H1 (cell line): ENCODE results near the gene STRA8. TPM values are rescaled to one million over a fixed set of nuclear protein-coding genes. Genes with fewer than 3 reads are reported as not detected.

Source experiments
- CTCF ChIA-PET: fragments of 300-600 bp; sonication (Branson Sonifier 250); formaldehyde crosslinking; loops from one replicate; lab custom pipeline; 2021; ENCODE audit not compliant: partially characterized antibody; lab: Charles Lee
- POLR2A ChIA-PET: fragments of 300-600 bp; sonication (Branson Sonifier 250); formaldehyde crosslinking; loops from one replicate; lab custom pipeline; 2021; ENCODE audit warnings: inconsistent platforms; ENCODE audit not compliant: partially characterized antibody; lab: Charles Lee
- DNase-seq, 2 experiments: peaks; one replicate each; pipeline versions ENCODE4 v3.0.0 to v3.0.0-alpha.2; 2010 to 2022; ENCODE audit warnings: low spot score in 2 of 2, low read depth in 1 of 2, mixed read lengths in 1 of 2
- FAIRE-seq: peaks from 2 replicates; lab custom pipeline; 2011; peaks lifted over from hg19 to GRCh38; lab: Jason Lieb, UNC
- H2AFZ ChIP-seq: 2 replicates; pipeline ENCODE4 v1.8.1; 2012; ENCODE audit warnings: low read length, inconsistent platforms
- H2AK5ac ChIP-seq: 2 replicates; pipeline ENCODE4 v1.6.1; 2013; ENCODE audit warnings: low read depth, low read length
- H2BK120ac ChIP-seq: replicated peaks from 2 replicates; pipeline ENCODE3; 2013; ENCODE audit warnings: low read depth, low read length, inconsistent platforms
- H2BK12ac ChIP-seq: 2 replicates; pipeline ENCODE4 v1.6.1; 2013; ENCODE audit warnings: low read depth, low read length
- H2BK15ac ChIP-seq: 2 replicates; pipeline ENCODE4 v1.6.1; 2013; ENCODE audit warnings: low read length
- H2BK20ac ChIP-seq: 2 replicates; pipeline ENCODE4 v1.6.1; 2013; ENCODE audit warnings: low read length
- H2BK5ac ChIP-seq: 2 replicates; pipeline ENCODE4 v1.6.1; 2013; ENCODE audit warnings: low read depth, low read length
- H3K14ac ChIP-seq: 2 replicates; pipeline ENCODE4 v1.6.1; 2013; ENCODE audit warnings: inconsistent platforms; ENCODE audit not compliant: insufficient read length
- H3K18ac ChIP-seq: 2 replicates; pipeline ENCODE4 v1.6.1; 2013; ENCODE audit warnings: low read length; ENCODE audit errors: extremely low read depth
- H3K23ac ChIP-seq: 2 replicates; pipeline ENCODE4 v1.6.1; 2013; ENCODE audit warnings: inconsistent platforms; ENCODE audit not compliant: insufficient read length
- H3K23me2 ChIP-seq: 2 replicates; pipeline ENCODE4 v1.6.1; 2013; ENCODE audit warnings: low read depth, low read length
- H3K27ac ChIP-seq: 2 replicates; pipeline ENCODE4 v1.6.1; 2011; ENCODE audit warnings: low read depth, low read length, inconsistent platforms
- H3K27me3 ChIP-seq, 4 experiments: replicated peaks in 1 of 4; 1 replicate in 1 of 4; 2 replicates in 3 of 4; pipeline versions ENCODE4 v1.6.1 to v1.8.1; 2011 to 2013; ENCODE audit warnings: low read length in 3 of 4, mild to moderate bottlenecking in 3 of 4, inconsistent platforms in 2 of 4, mixed read lengths in 2 of 4, moderate library complexity in 1 of 4; ENCODE audit not compliant: control insufficient read depth in 3 of 4, insufficient read depth in 3 of 4; ENCODE audit errors: extremely low read depth in 1 of 4
- H3K36me3 ChIP-seq, 4 experiments: 2 replicates each; pipeline versions ENCODE4 v1.6.1 to v1.8.1; 2011 to 2013; ENCODE audit warnings: mild to moderate bottlenecking in 4 of 4, low read length in 3 of 4, moderate library complexity in 2 of 4, control low read depth in 1 of 4, inconsistent platforms in 1 of 4; ENCODE audit not compliant: insufficient read depth in 4 of 4, control insufficient read depth in 2 of 4
- H3K4ac ChIP-seq: replicated peaks from 2 replicates; pipeline ENCODE3; 2013; ENCODE audit warnings: low read length, low read depth, mixed read lengths, inconsistent platforms; ENCODE audit not compliant: insufficient read length
- H3K4me1 ChIP-seq, 4 experiments: replicated peaks in 1 of 4; 1 replicate in 1 of 4; 2 replicates in 3 of 4; pipeline versions ENCODE4 v1.6.1 to v1.8.1; 2011 to 2013; ENCODE audit warnings: low read length in 3 of 4, inconsistent platforms in 2 of 4, mixed read lengths in 1 of 4; ENCODE audit not compliant: insufficient read depth in 4 of 4, control insufficient read depth in 3 of 4
- H3K4me2 ChIP-seq, 2 experiments: 2 replicates each; pipeline versions ENCODE4 v1.6.1 to v1.8.1; 2011 to 2013; ENCODE audit warnings: low read depth in 2 of 2, low read length in 2 of 2, control low read depth in 1 of 2, inconsistent platforms in 1 of 2, mild to moderate bottlenecking in 1 of 2; ENCODE audit not compliant: insufficient read depth in 1 of 2
- H3K4me3 ChIP-seq, 4 experiments: fragments of 200-600, 300-600 bp in 1 of 4; sonication (generic), shearing (Covaris generic), sonication (Bioruptor Twin) in 1 of 4; 2 replicates each; pipeline versions ENCODE4 v1.5.1 to v1.8.1; 2011 to 2016; ENCODE audit warnings: low read length in 4 of 4, low read depth in 3 of 4, control low read depth in 2 of 4, inconsistent platforms in 2 of 4, mild to moderate bottlenecking in 2 of 4, mixed read lengths in 1 of 4, moderate library complexity in 1 of 4; ENCODE audit not compliant: insufficient read depth in 2 of 4; ENCODE audit errors: extremely low read depth in 1 of 4
- H3K56ac ChIP-seq: replicated peaks from 2 replicates; pipeline ENCODE3; 2013; ENCODE audit warnings: low read depth, mild to moderate bottlenecking, mixed read lengths, low read length, inconsistent platforms; ENCODE audit not compliant: insufficient read length
- H3K79me1 ChIP-seq: 2 replicates; pipeline ENCODE4 v1.6.1; 2013; ENCODE audit warnings: low read depth, low read length, control low read depth
- H3K79me2 ChIP-seq, 2 experiments: 2 replicates each; pipeline versions ENCODE4 v1.6.1 to v1.8.1; 2012 to 2013; ENCODE audit warnings: low read length in 2 of 2, mild to moderate bottlenecking in 2 of 2, inconsistent platforms in 1 of 2; ENCODE audit not compliant: insufficient read depth in 2 of 2, control insufficient read depth in 1 of 2
- H3K9ac ChIP-seq, 4 experiments: replicated peaks in 1 of 4; 1 replicate in 1 of 4; 2 replicates in 3 of 4; pipeline versions ENCODE4 v1.6.1 to v1.8.1; 2011 to 2013; ENCODE audit warnings: low read depth in 3 of 4, low read length in 3 of 4, control low read depth in 2 of 4, mild to moderate bottlenecking in 2 of 4, moderate library complexity in 2 of 4, inconsistent platforms in 1 of 4; ENCODE audit errors: extremely low read depth in 1 of 4
- H3K9me3 ChIP-seq, 2 experiments: 2 replicates each; pipeline versions ENCODE4 v1.6.1 to v1.8.1; 2012 to 2013; ENCODE audit warnings: mild to moderate bottlenecking in 2 of 2, moderate library complexity in 2 of 2, control low read depth in 1 of 2, inconsistent platforms in 1 of 2, low read depth in 1 of 2, low read length in 1 of 2, mixed read lengths in 1 of 2; ENCODE audit not compliant: insufficient read depth in 2 of 2
- H4K20me1 ChIP-seq, 2 experiments: replicated peaks in 1 of 2; 2 replicates each; pipeline versions ENCODE3 to v1.8.1; 2011 to 2013; ENCODE audit warnings: inconsistent platforms in 2 of 2, low read length in 2 of 2, mild to moderate bottlenecking in 1 of 2; ENCODE audit not compliant: insufficient read depth in 2 of 2, control insufficient read depth in 1 of 2
- H4K5ac ChIP-seq: 2 replicates; pipeline ENCODE4 v1.6.1; 2013; ENCODE audit warnings: low read length, low read depth, mixed read lengths, inconsistent platforms; ENCODE audit not compliant: insufficient read length
- H4K8ac ChIP-seq: 2 replicates; pipeline ENCODE4 v1.8.0; 2013; ENCODE audit warnings: mild to moderate bottlenecking, moderate library complexity, low read length, inconsistent platforms; ENCODE audit not compliant: insufficient read depth; ENCODE audit errors: extremely low read depth
- H4K91ac ChIP-seq: replicated peaks from 2 replicates; pipeline ENCODE3; 2013; ENCODE audit warnings: low read length, mixed read lengths, inconsistent platforms; ENCODE audit not compliant: insufficient read length
- ASH2L ChIP-seq: fragments of 200-600, 300-600 bp; sonication (generic); IDR thresholded peaks from one replicate; pipeline ENCODE4 v1.7.1; 2017; ENCODE audit warnings: low read length
- CBX5 ChIP-seq: fragments of 300-800, 300-1000 bp; sonication (generic); IDR thresholded peaks from 2 replicates; pipeline ENCODE4 v1.7.1; 2016; ENCODE audit warnings: antibody characterized with exemption, low read length, low read depth
- CEBPB ChIP-seq: IDR thresholded peaks from 2 replicates; pipeline ENCODE4 v1.6.1; 2012; ENCODE audit warnings: low read depth, low read length
- HDAC2 ChIP-seq, 2 experiments: fragments of 300-600 bp in 1 of 2; sonication (generic) in 1 of 2; IDR thresholded peaks; 2 replicates each; pipeline ENCODE4 v1.6.1; 2011 to 2012; ENCODE audit warnings: low read depth in 2 of 2, low read length in 2 of 2, mild to moderate bottlenecking in 2 of 2, moderate library complexity in 2 of 2, borderline replicate concordance in 1 of 2, inconsistent platforms in 1 of 2
- KDM4A ChIP-seq: IDR thresholded peaks from one replicate; pipeline ENCODE4 v1.7.1; 2012; ENCODE audit warnings: low read depth, mild to moderate bottlenecking, moderate library complexity, low read length, inconsistent platforms; ENCODE audit not compliant: severe bottlenecking
- NRF1 ChIP-seq: IDR thresholded peaks from 2 replicates; pipeline ENCODE4 v1.6.1; 2011; ENCODE audit warnings: mild to moderate bottlenecking, low read depth, low read length, improper control_type of control experiment
- RBBP5 ChIP-seq: IDR thresholded peaks from 2 replicates; pipeline ENCODE4 v1.7.1; 2012; ENCODE audit warnings: low read depth, mild to moderate bottlenecking, inconsistent platforms, low read length, moderate library complexity, borderline replicate concordance
- RFX5 ChIP-seq: IDR thresholded peaks from 2 replicates; pipeline ENCODE4 v1.6.1; 2011; ENCODE audit warnings: low read depth, low read length, improper control_type of control experiment, borderline replicate concordance
- SAP30 ChIP-seq: fragments of 300-600 bp; sonication (generic); IDR thresholded peaks from 2 replicates; pipeline ENCODE4 v1.7.1; 2012; ENCODE audit warnings: low read length, moderate library complexity, mild to moderate bottlenecking, inconsistent platforms; ENCODE audit not compliant: insufficient read depth, insufficient replicate concordance
- SUZ12 ChIP-seq: fragments of 200-600 bp; sonication (generic); IDR thresholded peaks from 2 replicates; pipeline ENCODE4 v1.6.1; 2012; ENCODE audit warnings: mild to moderate bottlenecking, inconsistent platforms, low read length, moderate library complexity, mixed read lengths
- TAF7 ChIP-seq: optimal IDR thresholded peaks from 2 replicates; pipeline ENCODE3; 2011; ENCODE audit warnings: low read depth, mild to moderate bottlenecking, inconsistent platforms, low read length, moderate library complexity, borderline replicate concordance
- TCF12 ChIP-seq: IDR thresholded peaks from 2 replicates; pipeline ENCODE4 v1.6.1; 2011; ENCODE audit warnings: low read depth, mild to moderate bottlenecking, low read length
- YY1 ChIP-seq: IDR thresholded peaks from 2 replicates; pipeline ENCODE4 v1.6.1; 2011; ENCODE audit warnings: low read depth, mild to moderate bottlenecking, low read length
- polyA plus RNA-seq, 7 experiments: library from polyadenylated mRNA; depleted of rRNA in 3 of 7; stranded (reverse) in 5 of 7; unstranded in 2 of 7; fragments of >200 nt in 5 of 7; fragments of 200-250 nt in 2 of 7; gene quantifications; 1 replicate in 5 of 7; 2 replicates in 1 of 7; 4 replicates in 1 of 7; pipeline versions ENCODE4 v1.2.1 to v1.2.3, GENCODE V29; 2011 to 2013; ENCODE audit warnings: missing spikeins in 2 of 7, mixed read lengths in 2 of 7
- total RNA-seq: library from RNA; stranded (reverse); fragmentation: NEBNext Ultra II Directional; extraction: Animal tissue kit (Norgen Biotek cat#: 25700); gene quantifications from 2 replicates; pipeline ENCODE4 v1.2.1, GENCODE V29; 2021
- TF ChIP-seq, protein P1 (sequence below): IDR thresholded peaks from 2 replicates; pipeline ENCODE4 v1.6.1; 2012; ENCODE audit warnings: inconsistent platforms

STRA8 gene
- total and polyA plus RNA-seq, 2 of the 8 experiments (the other 6 are each of a cell fraction or from before 2014, with no cell fraction given) = not detected

DNA sequence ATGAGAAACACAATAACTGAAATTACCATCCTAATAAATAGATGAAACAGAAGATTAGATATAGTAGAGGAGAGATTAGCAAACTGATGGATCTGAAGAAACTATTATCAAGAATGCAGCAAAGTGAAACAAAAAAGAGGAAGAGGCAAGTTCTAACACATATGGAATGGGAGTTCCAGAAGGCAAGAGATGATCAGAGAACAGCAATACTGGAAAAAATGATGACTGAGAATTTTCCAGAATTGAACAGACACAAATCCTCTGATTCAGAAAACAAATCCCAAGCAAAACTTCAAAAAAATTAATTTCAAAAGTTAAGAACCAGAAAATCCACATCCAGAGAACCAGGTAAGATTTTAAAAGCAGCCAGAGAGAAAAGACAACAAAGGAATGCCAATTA, 42.9 kb upstream of the STRA8 start:
- no peak overlapping the region for H3K4ac ChIP-seq
- H3K79me2 ChIP-seq = no peaks in the 10 kb centered on the region
- H2AFZ ChIP-seq = no peak overlapping the region
- H3K36me3 ChIP-seq = peaks cover 0 to 2% (median 1%) of the 10 kb centered on the region in 4 experiments; a peak in 3 of 8 replicates
- no peak overlapping the region for H2BK12ac ChIP-seq
- H2BK20ac ChIP-seq = no peak overlapping the region
- no peak overlapping the region for H4K91ac ChIP-seq
- no peak overlapping the region for H2BK15ac ChIP-seq
- no peak overlapping the region for H2BK120ac ChIP-seq
- no peak overlapping the region for H4K5ac ChIP-seq
- H3K23me2 ChIP-seq = no peaks in the 10 kb centered on the region
- FAIRE-seq = no peak
- ChIA-PET CTCF (no interaction called here), POLR2A (no interaction called here)
- no peak overlapping the region for H3K14ac ChIP-seq
- H3K4me2 ChIP-seq = no peak overlapping the region
- no peak overlapping the region for H4K8ac ChIP-seq
- H3K4me1 ChIP-seq = no peaks in the 10 kb centered on the region
- H3K56ac ChIP-seq = no peak overlapping the region
- no peak overlapping the region for H3K4me3 ChIP-seq
- TF ChIP-seq SAP30 = no peak
- TF ChIP-seq RFX5 = no peak
- no peak for TF ChIP-seq NRF1
- no peak for TF ChIP-seq SUZ12
- TF ChIP-seq, protein P1, sequence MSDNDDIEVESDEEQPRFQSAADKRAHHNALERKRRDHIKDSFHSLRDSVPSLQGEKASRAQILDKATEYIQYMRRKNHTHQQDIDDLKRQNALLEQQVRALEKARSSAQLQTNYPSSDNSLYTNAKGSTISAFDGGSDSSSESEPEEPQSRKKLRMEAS = no peak
- TF ChIP-seq TCF12 = no peak
- no peak for TF ChIP-seq YY1
- no peak for TF ChIP-seq HDAC2 (IDR thresholded peaks at IDR 0.05; ENCODE audit: borderline replicate concordance in 1 of 2, low read depth in 2 of 2, low read length in 2 of 2)
- TF ChIP-seq KDM4A = no peak
- no peak for TF ChIP-seq CBX5
- TF ChIP-seq ASH2L = no peak
- TF ChIP-seq RBBP5 = no peak
- no peak for TF ChIP-seq CEBPB
- no peak for TF ChIP-seq TAF7
- no peak for DNase-seq
- H3K23ac ChIP-seq = no peak overlapping the region
- H3K27me3 ChIP-seq = no peaks in the 10 kb centered on the region
- no peaks in the 10 kb centered on the region for H3K9me3 ChIP-seq
- H2AK5ac ChIP-seq = no peak overlapping the region
- no peak overlapping the region for H3K9ac ChIP-seq
- H2BK5ac ChIP-seq = no peak overlapping the region
- H3K27ac ChIP-seq = no peak overlapping the region
- H4K20me1 ChIP-seq = peaks cover 0 to 2% of the 10 kb centered on the region in 2 experiments
- H3K79me1 ChIP-seq = no peaks in the 10 kb centered on the region
- H3K18ac ChIP-seq = no peak overlapping the region
